Measurements from ENCODE around the gene SFSWAP. TPM values are rescaled to one million over a fixed set of nuclear protein-coding genes. Genes with fewer than 3 reads are reported as not detected.

SFSWAP gene
- total RNA-seq, 1 experiment from 2014 or later = 50.4 TPM

DNA sequence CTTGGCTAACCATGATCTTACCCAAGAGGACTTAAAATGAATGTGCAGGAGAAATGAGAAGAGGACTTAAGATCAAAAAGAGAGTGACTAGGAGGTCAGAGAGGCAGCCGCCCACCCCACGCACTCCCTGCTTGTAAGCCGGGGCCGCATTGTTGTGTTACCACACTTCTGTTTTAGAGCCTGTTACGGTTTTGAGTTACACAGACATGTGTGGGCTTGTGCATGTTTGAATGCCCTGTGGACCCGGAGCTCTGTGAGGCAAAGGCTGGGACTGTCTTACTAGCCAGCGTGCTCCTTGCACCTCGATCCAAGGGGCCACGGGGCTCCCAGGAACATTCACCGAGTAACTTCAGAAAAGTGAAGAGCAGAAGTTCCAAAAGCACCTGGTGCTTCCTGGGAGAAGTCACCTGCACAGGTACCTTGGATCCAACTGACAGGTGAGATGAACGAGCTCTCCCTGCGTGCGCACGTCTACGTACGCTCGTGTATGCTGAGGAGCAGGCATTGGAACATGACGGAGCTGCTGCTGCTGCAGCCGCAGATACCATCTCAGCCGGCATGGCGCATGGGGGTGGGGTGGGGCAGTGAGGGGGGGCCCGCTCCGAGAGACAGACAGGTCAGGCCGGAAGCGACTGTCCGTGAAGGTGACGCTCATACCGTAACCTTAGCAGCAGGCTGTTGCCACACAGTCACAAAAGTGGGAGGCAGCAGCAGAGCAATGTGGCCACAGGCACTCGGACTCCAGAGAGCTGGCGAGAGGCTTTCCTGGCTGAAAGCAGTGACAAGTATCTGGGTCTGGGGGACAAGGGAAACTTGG lies 23.7 kb downstream of the SFSWAP start:
- ATAC-seq = no peak
- Histone ChIP-seq H3K9me3 (ENCODE audit: control insufficient read depth in 1 of 2, insufficient read depth in 1 of 2, low read depth in 1 of 2, low read length in 2 of 2) (no peaks in the 10 kb centered on the region), H3K4me2 (ENCODE audit: low read length) (no peak overlapping the region), H3K27me3 (ENCODE audit: insufficient read depth, low read length) (no peaks in the 10 kb centered on the region), H3K79me2 (ENCODE audit: insufficient read depth, low read length) (peaks cover 24% of the 10 kb centered on the region), H2AFZ (ENCODE audit: low read depth, low read length, poor library complexity, severe bottlenecking) (no peak overlapping the region), H3K27ac (ENCODE audit: low read depth, low read length) (no peak overlapping the region), H4K20me1 (ENCODE audit: insufficient read depth) (no peaks in the 10 kb centered on the region), H3K36me3 (ENCODE audit: control insufficient read depth in 1 of 2, insufficient read depth in 2 of 2, low read length in 2 of 2) (peaks cover 37 to 49% of the 10 kb centered on the region in 2 experiments), H3K9ac (ENCODE audit: low read length) (no peak overlapping the region), H3K9me2 (ENCODE audit: insufficient read depth) (no peaks in the 10 kb centered on the region), H3K4me1 (ENCODE audit: control insufficient read depth in 1 of 2, insufficient read depth in 2 of 2, low read length in 2 of 2) (peaks cover 15 to 28% of the 10 kb centered on the region in 2 experiments), H3K4me3 (replicated peaks in 1 of 2; ENCODE audit: low read depth in 1 of 2, low read length in 2 of 2) (no peak overlapping the region)
- intact Hi-C loops (cut with micrococcal nuclease) = no loop called here
- CTCF ChIA-PET = no interaction called here
- RAD21 ChIA-PET (ENCODE audit: low non-redundant PET in 1 of 2, low total read pairs in 2 of 2, uncharacterized antibody in 2 of 2, unreplicated experiment in 2 of 2) = no interaction called here
- POLR2A ChIA-PET = no interaction called here
- TF ChIP-seq, protein P1, sequence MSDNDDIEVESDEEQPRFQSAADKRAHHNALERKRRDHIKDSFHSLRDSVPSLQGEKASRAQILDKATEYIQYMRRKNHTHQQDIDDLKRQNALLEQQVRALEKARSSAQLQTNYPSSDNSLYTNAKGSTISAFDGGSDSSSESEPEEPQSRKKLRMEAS (IDR thresholded peaks at IDR 0.05) = no peak
- TF ChIP-seq, protein P2, sequence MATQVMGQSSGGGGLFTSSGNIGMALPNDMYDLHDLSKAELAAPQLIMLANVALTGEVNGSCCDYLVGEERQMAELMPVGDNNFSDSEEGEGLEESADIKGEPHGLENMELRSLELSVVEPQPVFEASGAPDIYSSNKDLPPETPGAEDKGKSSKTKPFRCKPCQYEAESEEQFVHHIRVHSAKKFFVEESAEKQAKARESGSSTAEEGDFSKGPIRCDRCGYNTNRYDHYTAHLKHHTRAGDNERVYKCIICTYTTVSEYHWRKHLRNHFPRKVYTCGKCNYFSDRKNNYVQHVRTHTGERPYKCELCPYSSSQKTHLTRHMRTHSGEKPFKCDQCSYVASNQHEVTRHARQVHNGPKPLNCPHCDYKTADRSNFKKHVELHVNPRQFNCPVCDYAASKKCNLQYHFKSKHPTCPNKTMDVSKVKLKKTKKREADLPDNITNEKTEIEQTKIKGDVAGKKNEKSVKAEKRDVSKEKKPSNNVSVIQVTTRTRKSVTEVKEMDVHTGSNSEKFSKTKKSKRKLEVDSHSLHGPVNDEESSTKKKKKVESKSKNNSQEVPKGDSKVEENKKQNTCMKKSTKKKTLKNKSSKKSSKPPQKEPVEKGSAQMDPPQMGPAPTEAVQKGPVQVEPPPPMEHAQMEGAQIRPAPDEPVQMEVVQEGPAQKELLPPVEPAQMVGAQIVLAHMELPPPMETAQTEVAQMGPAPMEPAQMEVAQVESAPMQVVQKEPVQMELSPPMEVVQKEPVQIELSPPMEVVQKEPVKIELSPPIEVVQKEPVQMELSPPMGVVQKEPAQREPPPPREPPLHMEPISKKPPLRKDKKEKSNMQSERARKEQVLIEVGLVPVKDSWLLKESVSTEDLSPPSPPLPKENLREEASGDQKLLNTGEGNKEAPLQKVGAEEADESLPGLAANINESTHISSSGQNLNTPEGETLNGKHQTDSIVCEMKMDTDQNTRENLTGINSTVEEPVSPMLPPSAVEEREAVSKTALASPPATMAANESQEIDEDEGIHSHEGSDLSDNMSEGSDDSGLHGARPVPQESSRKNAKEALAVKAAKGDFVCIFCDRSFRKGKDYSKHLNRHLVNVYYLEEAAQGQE (IDR thresholded peaks at IDR 0.05; ENCODE audit: low read depth) = no peak
- no peak for TF ChIP-seq CEBPB (IDR thresholded peaks at IDR 0.05; ENCODE audit: low read depth)
- TF ChIP-seq EZH2phosphoT487 (IDR thresholded peaks at IDR 0.05; ENCODE audit: borderline replicate concordance) = no peak
- no peak for TF ChIP-seq TCF7L2 (IDR thresholded peaks at IDR 0.05; ENCODE audit: borderline replicate concordance, extremely low read depth, insufficient read depth, insufficient read length)
- no peak for TF ChIP-seq CBX3 (IDR thresholded peaks at IDR 0.05; ENCODE audit: low read depth)
- TF ChIP-seq SIN3A (IDR thresholded peaks at IDR 0.05; ENCODE audit: low read depth) = no peak
- BruUV-seq (replicated peaks) = no TSS peak
- DNase-seq (ENCODE audit: low read depth, low spot score) = no peak
